NCI-H146 treated with DMSO at 0.1 percent for 48 hours (cell line): ENCODE results near the gene PBX1.

ENCODE experiments used
- DNase-seq: peaks from one replicate; lab custom pipeline; 2025; ENCODE audit not compliant: unreplicated experiment; lab: John Stamatoyannopoulos, UW

The PBX1 gene

DNA sequence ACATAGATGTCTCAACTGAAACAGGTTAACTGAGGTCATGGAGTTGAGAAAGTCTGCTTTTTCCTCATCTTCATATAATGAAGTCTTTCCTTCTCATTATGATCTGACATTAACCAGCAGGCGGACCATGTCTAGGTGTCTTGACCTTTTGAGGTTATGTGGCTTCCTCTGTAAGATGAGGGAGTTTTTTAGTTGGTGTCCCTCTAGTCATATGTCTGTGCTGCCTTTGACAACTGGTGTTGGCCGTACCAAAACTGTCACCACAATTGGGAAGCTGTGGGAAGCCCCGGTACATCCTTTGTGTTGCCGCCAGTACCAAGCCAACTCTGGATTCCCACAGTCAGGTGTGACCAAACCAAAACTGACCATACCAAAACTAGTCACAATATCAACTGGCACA lies 105.1 kb downstream of the PBX1 start:
- DNase-seq: no peak

DNA sequence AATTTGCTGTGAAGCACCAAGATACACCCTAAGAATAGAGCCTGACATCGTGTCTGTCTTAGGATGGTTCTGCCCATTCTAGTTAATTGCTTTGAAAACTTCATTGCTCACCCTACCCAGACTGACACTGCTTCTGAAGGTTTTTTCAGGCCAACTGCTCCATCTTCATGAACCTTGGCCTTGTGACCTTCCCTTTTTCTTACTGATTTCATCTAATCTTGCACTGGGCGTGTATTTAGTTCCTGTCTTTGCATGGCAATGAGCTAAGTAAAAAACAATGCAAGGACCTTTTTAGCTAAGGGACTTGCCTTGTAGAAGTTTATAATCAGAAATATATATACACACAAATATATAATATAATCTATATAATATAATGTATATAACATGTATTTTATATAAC lies 108.0 kb downstream of the PBX1 start:
- no peak for DNase-seq

DNA sequence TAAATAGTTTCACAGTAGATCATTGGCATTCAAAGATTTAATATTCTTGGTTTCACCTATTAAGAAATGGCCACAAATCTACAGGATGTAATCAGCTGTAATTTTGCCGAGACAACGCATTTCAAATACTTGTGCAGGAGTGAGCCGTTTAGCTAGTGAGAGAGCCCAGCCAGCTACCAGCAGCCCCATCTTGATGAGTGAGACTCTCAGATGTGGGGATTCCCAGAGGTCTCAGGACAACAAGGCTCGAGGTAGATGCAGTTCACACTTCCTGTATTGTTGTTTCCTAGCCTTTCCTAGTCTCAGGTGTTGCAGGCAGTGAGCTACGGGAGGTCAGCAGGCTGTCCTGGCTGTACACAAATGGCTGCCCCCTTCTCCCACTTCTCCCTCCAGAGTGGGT lies 108.6 kb downstream of the PBX1 start:
- no peak for DNase-seq

DNA sequence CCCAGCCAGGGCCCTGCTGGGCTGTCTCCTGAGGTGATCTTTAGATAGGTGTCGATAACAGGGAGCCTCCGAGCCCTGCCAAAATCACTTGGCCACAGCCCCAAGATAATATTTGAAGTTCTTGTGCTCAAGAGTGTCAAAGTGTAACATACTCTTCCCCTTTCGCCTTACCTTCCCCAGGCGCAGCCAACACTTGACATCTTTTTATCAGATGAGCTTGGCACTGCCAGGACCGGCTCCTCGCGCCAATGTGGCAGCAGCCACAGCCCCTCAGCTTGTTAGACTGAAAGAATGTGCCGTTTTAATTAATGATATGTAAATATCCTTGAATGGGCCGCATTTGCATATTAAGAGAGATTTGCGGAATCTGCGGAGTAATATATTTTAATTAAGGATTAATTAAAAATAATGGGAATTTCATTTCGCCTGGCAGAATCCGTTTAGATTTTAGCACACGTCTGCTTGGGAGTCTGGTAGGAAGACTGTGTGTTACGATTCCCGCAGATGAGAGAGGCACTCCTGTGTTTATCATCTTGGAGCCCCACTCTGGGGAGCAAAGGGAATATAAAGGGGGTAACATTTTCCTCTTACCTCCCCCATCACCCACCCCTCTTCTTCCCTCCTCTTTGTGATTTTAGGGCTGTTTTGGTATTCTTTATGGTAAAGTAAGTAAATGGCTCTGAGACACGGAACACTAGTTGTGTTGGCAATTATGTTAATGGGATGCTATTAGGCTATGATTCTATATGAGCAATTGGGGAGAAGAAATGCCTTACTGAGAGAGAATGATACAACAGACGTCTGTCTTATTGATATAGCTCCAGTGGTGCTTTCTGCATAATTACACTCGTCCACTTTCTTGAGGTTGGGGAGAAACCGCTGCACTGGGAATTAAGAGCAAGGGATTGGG lies 109.8 kb downstream of the PBX1 start:
- no peak for DNase-seq

DNA sequence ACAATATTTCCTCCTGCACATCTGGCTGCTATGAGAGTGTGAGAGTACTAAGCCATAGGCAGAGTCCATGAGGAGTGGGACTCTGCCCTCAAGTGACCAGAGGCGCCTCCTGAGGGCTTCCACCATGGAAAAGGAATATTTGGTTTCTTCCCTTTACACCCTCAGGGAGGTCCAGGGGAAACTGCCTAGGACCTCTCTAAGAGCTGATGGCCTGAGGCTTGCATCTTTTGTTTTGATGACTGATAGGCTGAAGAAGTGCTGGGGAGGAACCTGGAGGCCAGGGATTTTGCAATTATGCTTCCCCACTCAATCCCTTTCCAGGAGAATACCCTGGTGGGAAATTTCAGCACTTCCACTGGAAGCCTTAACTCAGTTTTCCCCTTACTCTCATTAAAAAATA lies 111.0 kb downstream of the PBX1 start:
- DNase-seq: no peak

DNA sequence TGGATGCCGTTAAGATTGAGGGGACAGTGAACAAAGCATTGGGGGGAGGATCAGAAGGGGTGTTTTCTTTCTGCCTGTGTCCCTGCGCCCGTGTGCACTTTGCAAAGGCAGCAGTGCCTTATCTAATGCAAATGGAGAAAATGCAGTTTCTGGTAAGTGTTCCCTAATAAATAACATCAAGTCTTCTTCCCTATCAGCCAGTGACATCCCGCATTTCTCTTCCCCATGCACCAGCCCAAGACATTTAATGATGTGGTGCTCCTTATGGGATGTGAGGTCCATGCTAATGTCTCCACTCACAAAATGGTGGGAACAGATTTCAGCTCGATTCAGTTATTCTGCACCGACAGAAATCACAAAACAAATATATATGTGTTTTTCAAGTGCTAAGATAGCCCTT lies 111.8 kb downstream of the PBX1 start:
- no peak for DNase-seq

DNA sequence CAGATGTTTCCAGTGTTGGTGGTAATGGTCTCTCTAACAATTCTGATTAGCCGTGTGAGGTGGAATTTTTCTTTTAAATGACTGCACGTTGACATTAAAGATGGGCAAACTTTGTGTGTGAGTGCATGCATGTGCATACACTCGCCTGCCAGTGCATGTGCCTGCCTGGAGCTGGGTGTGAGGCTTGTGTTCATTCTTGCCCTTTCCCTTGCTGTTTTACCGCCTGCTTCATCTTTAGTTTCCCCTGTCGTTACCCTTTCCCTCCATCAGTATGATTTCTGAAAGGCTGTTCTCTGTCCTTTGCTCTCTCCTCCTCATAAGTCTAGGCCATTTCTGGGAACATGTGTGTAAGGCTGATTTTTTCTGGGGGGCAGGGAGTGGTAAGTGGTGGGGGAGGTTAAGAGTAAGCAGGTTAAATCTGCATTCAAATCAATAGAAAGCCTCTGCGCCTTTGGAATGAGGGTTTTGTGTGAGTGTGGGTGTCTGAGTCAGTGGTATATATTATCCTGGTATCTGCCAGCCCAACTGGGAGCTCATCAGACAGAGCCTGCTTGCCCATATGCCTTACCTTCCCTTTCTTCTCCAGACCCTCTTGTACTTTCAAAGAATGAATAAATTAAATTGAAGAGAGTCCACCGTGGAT lies 112.5 kb downstream of the PBX1 start:
- no peak for DNase-seq

DNA sequence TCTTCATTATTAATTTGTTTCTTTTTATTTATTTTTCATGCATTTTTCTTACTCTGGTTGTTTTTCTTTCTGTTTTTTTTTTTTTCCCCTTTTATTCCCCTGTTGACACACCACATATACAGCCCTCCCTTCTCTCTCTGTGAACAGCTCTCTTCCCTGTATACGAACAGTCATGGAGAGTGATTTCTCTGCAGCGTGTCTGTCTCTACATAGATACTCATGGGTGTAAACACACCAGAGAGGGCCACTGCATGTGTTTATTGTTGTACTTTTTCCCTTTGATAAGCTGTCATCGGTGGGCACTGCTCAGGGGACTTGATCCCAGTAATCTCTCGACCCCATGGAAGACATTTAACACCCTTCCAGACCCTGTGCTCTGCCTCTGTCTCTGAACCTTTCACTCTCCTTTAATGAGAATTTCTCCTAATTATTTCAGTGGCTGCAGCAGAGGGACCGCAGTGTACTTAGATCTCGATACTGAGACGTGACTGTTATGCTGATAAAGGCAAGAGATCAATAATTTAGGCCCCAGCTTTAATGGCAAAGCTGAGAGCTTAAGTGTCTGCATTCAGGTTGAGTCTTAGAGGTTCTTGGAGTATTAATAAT lies 113.1 kb downstream of the PBX1 start:
- no peak for DNase-seq

DNA sequence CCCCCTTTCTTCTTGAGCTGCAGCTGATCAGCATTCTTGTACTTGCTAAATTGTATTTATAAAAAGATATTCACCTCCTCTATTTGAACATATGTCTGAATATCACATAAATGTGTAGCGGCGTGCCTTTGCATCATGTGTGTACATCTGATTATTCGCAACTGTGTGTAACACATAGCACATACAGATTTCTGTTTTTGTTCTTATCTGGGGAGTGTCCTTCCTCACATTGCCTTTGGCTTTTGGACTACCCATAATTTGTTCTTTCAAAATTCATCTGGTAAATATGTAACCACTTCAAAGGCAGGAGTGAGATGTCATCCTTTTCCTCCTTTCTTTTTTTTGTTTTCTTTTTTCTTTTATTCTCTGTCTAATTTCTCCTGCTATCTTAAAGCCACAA lies 113.6 kb downstream of the PBX1 start:
- DNase-seq: no peak

DNA sequence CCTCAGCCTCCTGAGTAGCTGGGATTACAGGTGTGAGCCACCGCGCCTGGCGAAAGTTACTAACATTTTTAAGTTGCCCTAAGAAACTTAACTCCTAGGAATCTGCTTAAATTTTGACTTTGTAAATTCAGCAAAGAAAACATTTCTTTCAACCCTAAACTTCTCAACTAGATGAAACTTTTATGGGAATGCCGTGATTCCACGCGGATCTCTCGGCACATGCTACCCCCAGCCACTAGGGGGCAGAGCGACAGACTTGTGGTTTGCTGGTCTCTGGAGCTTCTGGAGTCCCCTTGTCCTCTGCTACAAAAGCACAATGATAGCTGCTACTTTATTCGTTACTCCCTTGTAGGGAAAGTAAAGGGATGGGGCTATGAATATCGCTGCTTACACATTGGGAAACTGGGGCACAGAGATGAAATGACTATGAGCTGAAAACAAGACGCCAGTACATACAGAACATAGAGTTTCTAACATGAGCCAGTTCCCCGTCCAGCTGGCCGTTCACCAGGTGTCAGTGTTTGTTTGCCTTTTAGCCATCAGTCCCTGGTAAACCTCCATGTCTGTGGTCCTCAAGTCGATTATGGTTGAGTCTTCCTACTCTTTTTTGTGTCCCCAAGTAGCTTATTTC lies 114.7 kb downstream of the PBX1 start:
- no peak for DNase-seq

DNA sequence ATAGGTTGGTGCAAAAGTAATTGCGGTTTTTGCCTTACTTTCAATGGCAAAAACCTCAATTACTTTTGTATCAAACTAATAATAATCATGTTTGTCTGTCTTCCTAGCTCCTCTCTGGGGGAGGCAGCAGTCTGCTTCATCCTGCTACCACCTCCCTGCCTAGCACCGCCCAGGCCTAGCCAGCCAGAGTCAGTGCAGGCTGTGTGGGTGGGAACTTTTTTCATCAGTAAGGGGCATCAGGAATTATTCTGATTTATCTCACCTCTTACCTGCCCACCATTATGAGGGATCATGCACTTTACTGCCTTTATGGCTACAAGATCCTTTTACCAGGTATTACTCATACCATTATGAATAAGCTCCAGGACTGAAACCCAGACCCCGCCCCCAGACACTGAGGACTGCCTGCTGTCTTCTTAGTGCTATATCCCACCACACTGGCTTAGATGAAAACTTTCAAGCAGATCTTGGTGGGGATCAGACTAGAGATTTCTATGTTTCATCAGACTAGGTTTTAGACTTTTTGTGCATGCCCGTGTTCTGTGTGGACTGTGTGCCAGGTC lies 116.4 kb downstream of the PBX1 start:
- no peak for DNase-seq

DNA sequence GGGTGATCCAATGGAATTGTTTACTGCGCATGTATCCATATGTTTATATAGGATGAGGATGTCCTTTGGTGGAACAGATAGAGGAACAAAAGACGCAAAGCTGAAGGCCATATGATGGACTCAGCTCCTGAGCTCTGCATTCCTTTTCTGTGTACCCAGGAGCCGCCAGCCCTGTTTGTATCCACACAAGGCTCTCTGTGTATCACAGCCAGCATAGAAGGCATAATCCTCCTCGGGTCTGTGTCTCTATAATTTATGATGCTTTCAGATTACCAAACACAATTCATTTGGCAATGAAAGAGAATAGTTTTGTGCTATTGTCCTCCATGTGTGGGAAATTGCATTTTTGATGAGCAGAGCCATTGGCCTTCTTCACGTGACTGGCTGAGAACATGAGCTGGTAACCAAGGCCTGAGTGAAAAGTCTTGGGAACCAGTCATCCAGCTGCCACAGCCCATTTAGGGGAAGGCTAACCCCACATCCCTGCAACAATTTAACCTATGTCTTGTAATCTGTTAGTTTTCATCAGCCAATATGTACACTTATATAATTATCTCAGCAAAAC lies 119.2 kb downstream of the PBX1 start:
- no peak for DNase-seq

DNA sequence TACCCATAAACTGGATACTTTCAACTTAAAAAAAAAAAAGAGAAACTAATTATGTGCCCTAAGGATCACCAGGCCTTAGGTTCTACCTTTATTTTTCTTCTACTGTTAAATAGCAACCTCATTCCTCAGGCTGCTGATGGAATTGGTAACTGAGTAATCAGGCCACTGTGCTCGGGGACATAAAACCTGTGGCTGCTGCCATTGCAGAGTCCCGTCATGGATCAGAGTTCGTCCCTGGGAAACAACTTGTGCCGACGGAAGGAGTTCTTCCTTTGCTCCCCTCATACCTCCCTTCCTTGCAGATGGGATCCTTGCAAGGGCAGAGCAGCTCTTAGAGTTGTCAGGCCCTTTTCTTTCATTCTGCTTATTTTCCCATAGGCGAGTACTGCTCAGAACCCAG lies 123.6 kb downstream of the PBX1 start:
- DNase-seq: no peak

DNA sequence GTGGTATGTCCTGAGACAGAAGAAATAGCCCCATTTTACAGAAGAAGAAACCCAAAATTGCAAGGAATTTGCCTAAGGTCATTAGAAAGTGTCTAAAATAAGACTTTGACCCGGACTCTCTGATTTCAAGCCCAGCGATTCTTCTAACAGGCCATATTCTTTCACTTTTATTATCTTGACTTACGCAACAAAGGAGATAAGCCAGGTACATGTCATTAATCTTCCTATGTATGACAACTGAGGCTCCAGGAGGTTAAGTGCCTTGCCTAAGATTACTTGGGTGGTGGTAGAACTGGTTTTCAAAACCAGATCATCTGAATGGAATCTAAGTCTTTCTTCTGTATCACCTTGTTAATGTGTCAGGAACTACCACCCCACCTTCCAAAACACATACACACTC lies 124.3 kb downstream of the PBX1 start:
- DNase-seq: no peak

DNA sequence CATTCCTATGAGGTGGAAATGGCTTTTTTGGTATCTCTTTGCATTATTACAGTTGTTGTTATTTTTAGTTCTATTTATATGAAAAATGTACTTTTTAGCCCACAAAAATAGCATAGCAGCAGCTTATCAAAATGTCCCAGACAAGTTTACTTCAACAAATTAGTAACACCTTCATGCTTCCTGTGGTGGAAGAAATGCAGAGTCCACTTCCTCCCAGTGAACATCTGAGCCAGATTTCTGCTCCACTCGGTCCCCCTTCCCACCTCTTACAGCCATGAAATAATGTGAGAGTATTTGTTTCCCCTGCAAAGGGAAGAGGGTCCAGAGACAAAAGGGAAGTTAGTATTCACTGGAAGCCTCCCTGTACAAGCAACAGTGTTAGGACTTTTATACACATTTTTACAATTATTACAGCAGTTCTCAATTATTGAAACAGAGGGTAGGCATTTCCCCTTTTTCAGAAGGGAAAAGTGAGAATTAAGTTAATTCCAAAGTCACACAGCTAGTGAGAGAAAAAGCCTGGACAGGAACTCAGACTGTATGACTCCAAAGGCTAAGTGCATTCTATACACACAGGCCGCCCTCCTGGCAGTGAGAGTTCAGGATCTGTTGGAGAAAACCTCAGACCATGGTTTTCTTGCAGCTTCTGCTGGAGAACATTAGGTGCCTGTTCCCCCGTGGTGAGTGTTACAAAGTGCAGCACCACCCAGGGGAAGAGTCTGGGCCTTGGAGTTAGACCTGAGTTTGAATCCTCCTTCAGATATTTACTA lies 126.5 kb downstream of the PBX1 start:
- no peak for DNase-seq

DNA sequence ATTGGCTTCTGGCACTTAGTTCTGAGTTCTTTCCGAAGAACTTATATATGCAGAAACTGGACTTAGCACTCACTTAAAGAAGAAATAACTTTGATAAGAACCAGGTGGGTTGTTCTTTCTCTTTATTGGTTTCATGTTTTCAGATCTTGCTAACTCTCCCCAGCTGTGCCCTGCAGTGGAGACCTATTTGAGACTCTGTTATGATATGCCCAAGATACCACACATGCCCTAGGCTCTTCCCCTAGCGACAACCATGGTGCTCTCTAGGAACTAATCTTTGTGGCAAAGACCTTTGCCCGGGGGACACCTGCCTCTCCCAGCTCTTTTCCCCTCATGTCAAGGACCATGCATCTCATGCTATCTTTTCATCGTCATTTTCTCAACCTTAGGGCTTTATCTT lies 128.8 kb downstream of the PBX1 start:
- no peak for DNase-seq

DNA sequence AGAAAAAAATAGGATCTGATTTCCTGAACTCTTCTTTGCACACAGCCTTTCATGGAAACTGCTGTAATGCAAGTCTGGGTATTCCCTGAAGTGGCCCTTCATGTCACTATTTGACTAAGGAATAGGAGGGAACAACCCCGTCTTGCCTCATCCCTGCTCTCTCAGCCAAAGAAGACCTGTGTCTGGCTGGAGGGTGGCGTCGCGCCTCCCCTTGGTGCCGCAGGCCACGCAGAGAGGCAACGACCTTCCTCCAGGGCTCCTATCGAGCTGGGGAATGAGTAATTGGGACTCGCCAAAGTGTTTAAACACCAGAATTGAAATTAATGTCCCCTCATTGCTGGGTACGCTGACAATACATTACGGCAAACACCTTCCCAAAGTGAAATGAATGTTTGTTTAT lies 129.8 kb downstream of the PBX1 start:
- no peak for DNase-seq

DNA sequence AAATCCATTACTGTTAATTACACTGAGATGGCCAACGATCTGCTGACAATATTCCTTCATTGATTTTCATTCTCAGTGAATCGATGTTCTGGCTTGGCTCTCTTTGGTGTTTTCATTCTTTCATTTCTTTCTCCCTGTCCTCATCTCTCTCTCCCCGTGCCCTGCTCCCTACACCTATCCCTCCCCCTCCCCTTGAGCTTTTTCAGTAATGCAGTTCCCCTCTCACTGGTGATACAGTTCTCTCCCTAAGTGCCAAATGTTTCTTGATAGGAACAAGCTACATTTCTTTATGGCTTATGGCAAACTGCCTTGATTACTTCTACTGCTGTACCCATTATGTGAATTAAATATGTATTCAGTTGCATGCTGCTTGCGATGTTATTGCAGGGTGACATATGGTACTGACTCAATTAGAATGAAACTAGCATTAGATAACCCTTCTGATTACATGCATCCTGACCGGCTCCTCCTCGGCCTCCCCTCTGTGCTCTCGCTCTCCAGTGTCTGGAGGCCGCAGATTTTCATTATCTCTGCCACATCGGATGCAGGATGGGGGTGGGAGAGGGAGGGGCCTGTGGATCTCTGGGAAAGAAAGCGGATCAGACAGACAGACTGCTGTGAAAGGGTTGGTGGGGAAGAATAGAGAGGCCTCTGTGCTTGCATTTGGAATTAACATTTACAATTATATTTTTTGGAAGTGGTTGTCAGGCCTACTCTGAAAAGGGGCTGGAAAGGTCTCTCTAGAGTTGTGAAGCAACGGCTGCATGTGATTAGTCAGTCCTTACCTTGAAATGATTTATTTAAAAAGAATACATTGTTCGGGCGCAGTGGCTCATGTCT lies 130.9 kb downstream of the PBX1 start:
- no peak for DNase-seq

DNA sequence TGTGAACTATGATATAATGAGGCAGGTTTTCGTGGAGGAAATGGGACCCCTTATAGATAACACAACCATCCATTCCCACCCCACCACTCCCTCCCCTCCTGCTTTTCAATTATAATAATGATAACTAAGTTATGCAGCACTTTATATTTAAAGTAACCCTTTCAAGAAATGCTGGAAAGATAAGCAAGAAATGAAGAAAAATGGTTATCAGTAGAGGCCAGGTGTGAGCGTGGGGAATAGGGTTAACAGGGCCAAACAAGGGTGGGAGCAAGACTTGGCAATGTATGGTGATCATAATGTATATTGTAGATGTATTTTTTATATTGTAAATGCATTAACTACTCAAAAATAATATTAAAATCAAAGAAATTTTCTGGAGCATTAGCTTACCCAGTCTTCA lies 133.4 kb downstream of the PBX1 start:
- DNase-seq: no peak
